ENCODE results near the gene TPCN2. TPM values are rescaled to one million over a fixed set of nuclear protein-coding genes. Genes with fewer than 3 reads are reported as not detected.

Gene TPCN2
- total RNA-seq, 4 donors from 2014 or later, result 27.1 to 36.1 (median 31.3) TPM

- no peak overlapping the region for H3K27ac ChIP-seq
- WGBS, 2 donors, result 70 to 79% methylated on average over 19 to 24 of the region's 26 CpGs
- no peaks in the 10 kb centered on the region for H3K27me3 ChIP-seq
- peaks cover 0 to 15% (median 0%) of the 10 kb centered on the region in 4 donors for H3K9me3 ChIP-seq
- peak in 1 of 2 donors; percentile 5 for DNase-seq (ENCODE audit: low spot score in 2 of 2)
- no peak for TF ChIP-seq EP300 (IDR thresholded peaks at IDR 0.05)
- TF ChIP-seq, protein P1, sequence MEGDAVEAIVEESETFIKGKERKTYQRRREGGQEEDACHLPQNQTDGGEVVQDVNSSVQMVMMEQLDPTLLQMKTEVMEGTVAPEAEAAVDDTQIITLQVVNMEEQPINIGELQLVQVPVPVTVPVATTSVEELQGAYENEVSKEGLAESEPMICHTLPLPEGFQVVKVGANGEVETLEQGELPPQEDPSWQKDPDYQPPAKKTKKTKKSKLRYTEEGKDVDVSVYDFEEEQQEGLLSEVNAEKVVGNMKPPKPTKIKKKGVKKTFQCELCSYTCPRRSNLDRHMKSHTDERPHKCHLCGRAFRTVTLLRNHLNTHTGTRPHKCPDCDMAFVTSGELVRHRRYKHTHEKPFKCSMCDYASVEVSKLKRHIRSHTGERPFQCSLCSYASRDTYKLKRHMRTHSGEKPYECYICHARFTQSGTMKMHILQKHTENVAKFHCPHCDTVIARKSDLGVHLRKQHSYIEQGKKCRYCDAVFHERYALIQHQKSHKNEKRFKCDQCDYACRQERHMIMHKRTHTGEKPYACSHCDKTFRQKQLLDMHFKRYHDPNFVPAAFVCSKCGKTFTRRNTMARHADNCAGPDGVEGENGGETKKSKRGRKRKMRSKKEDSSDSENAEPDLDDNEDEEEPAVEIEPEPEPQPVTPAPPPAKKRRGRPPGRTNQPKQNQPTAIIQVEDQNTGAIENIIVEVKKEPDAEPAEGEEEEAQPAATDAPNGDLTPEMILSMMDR (IDR thresholded peaks at IDR 0.05), result no peak
- H3K4me3 ChIP-seq, result no peak overlapping the region
- peaks cover 0 to 36% (median 20%) of the 10 kb centered on the region in 4 donors for H3K4me1 ChIP-seq
- H3K36me3 ChIP-seq, result no peaks in the 10 kb centered on the region
These were observed 78.5 kb downstream of the TPCN2 start for GRCh38 chr11:69127081-69127850.

GRCh38 chr11:69127884-69128283 lies 79.2 kb downstream of the TPCN2 start:
- Histone ChIP-seq H3K27me3 (no peaks in the 10 kb centered on the region), H3K36me3 (no peaks in the 10 kb centered on the region), H3K9me3 (peaks cover 0 to 15% (median 0%) of the 10 kb centered on the region in 4 donors), H3K27ac (no peak overlapping the region), H3K4me3 (no peak overlapping the region), H3K4me1 (peaks cover 0 to 30% (median 15%) of the 10 kb centered on the region in 4 donors)
- no peak for DNase-seq (ENCODE audit: low spot score in 2 of 2)
- TF ChIP-seq, protein P1 (IDR thresholded peaks at IDR 0.05), result no peak
- TF ChIP-seq POLR2A (IDR thresholded peaks at IDR 0.05) (no peak), EP300 (IDR thresholded peaks at IDR 0.05) (no peak)
- 94 to 95% methylated on average over 1 of the region's 1 CpG for WGBS, 2 donors

DNA sequence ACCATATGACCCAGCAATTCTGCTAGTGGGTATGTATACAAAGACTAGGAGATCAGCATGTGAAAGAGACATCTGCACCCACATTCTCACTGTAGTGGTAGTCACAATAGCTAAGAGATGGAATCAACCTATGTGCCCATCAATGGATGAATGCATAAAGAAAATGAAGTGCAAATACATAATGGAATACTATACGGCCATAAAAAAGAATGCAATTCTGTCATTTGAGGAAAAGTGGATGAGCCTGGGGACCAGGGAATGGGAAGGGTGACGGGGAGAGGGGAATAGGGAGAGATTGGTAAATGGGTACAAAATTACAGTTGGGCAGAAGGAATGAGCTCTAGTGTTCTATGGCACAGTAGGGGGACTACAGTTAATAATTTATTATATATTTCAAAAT lies 80.3 kb downstream of the TPCN2 start:
- H3K9me3 ChIP-seq, result peaks cover 0 to 20% (median 0%) of the 10 kb centered on the region in 4 donors
- no peak overlapping the region for H3K4me3 ChIP-seq
- no peak overlapping the region for H3K27ac ChIP-seq
- 94 to 97% methylated on average over 2 of the region's 2 CpGs for WGBS, 2 donors
- H3K36me3 ChIP-seq, result no peaks in the 10 kb centered on the region
- DNase-seq (ENCODE audit: low spot score in 2 of 2), result no peak
- H3K4me1 ChIP-seq, result peaks cover 0 to 19% (median 3%) of the 10 kb centered on the region in 4 donors
- TF ChIP-seq POLR2A (IDR thresholded peaks at IDR 0.05), result no peak
- TF ChIP-seq, protein P1 (IDR thresholded peaks at IDR 0.05), result no peak
- TF ChIP-seq EP300 (IDR thresholded peaks at IDR 0.05), result no peak
- no peaks in the 10 kb centered on the region for H3K27me3 ChIP-seq

DNA sequence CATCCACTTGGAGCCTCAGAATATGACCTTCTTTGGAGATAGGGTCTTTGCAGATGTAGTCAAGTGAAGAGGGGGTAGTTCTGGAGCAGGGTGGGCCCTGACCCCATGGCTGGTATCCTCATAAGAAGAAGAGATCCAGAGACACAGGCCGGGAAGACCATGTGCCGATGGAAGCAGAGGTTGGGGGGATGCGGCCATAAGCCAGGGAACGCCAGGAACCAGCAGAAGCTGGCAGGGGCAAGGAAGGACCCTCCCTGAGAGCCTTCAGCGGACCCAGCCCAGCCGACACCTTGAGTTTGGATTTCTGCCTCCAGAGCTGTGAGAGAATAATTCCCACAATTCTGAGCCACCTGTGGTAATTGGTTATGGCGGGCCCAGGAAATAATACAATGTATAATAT lies 80.9 kb downstream of the TPCN2 start:
- H3K27ac ChIP-seq, result no peak overlapping the region
- H3K9me3 ChIP-seq, result peaks cover 0 to 20% (median 0%) of the 10 kb centered on the region in 4 donors
- no peaks in the 10 kb centered on the region for H3K36me3 ChIP-seq
- no peaks in the 10 kb centered on the region for H3K27me3 ChIP-seq
- no peak for DNase-seq (ENCODE audit: low spot score in 2 of 2)
- WGBS, 2 donors, result 92 to 96% methylated on average over 7 of the region's 7 CpGs
- TF ChIP-seq POLR2A (IDR thresholded peaks at IDR 0.05), result no peak
- TF ChIP-seq, protein P1 (IDR thresholded peaks at IDR 0.05), result no peak
- no peak for TF ChIP-seq EP300 (IDR thresholded peaks at IDR 0.05)
- H3K4me1 ChIP-seq, result peaks cover 0 to 15% (median 2%) of the 10 kb centered on the region in 4 donors
- H3K4me3 ChIP-seq, result no peak overlapping the region

DNA sequence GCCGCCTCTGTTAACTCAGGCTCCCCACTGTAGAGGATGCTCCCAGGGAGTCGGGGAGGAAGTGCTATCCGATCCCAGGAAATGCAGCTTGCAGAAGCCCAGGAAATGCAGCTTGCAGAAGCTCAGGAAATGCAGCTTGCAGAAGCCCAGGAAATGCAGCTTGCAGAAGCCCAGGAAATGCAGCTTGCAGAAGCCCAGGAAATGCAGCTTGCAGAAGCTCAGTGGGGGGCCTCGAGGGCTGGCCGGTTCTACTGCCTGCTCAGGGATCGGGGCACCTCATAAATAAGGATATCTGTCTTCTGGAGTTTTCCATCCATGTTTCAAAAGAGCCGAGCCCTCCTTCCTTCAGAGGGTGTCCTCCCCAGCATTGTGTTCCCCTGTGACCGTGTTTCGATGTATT lies 81.9 kb downstream of the TPCN2 start:
- H3K36me3 ChIP-seq, result no peaks in the 10 kb centered on the region
- 64 to 68% methylated on average over 9 of the region's 9 CpGs for WGBS, 2 donors
- H3K9me3 ChIP-seq, result peaks cover 0 to 20% (median 0%) of the 10 kb centered on the region in 4 donors
- TF ChIP-seq EP300 (IDR thresholded peaks at IDR 0.05) (no peak), POLR2A (IDR thresholded peaks at IDR 0.05) (no peak)
- TF ChIP-seq, protein P1 (IDR thresholded peaks at IDR 0.05), result no peak
- peak in 1 of 2 donors; percentile 4 for DNase-seq (ENCODE audit: low spot score in 2 of 2)
- H3K4me3 ChIP-seq, result no peak overlapping the region
- peaks cover 0 to 13% (median 2%) of the 10 kb centered on the region in 4 donors for H3K4me1 ChIP-seq
- peak overlapping the region in 1 of 4 donors; percentile 69 for H3K27ac ChIP-seq
- H3K27me3 ChIP-seq, result no peaks in the 10 kb centered on the region
